Sigmoid colon (tissue), 4 donors: ENCODE data around the gene MC1R.

Experiments
- CTCF ChIP-seq, 4 experiments: fragments of 450-650 bp in 3 of 4; fragments of 200-600 bp in 1 of 4; IDR thresholded peaks; one replicate each; pipeline ENCODE4 v1.5.1; 2016 to 2019; ENCODE audit warnings: antibody characterized with exemption in 4 of 4, mild to moderate bottlenecking in 3 of 4, moderate library complexity in 2 of 4
- EP300 ChIP-seq, 4 donors: sonication (generic); formaldehyde crosslinking; IDR thresholded peaks; one replicate each; pipeline ENCODE4 v1.6.1; 2017; ENCODE audit warnings: antibody characterized with exemption in 4 of 4
- POLR2A ChIP-seq, 2 donors: fragments of 450-650 bp; IDR thresholded peaks; one replicate each; pipeline ENCODE4 v1.6.1; 2016; ENCODE audit warnings: antibody characterized with exemption in 2 of 2, mild to moderate bottlenecking in 2 of 2, moderate library complexity in 2 of 2
- POLR2AphosphoS5 ChIP-seq, 4 donors: sonication (generic); formaldehyde crosslinking; IDR thresholded peaks; one replicate each; pipeline ENCODE4 v1.6.1; 2017; ENCODE audit warnings: antibody characterized with exemption in 4 of 4

- TF ChIP-seq CTCF (IDR thresholded peaks at IDR 0.05) (no peak), POLR2AphosphoS5 (IDR thresholded peaks at IDR 0.05) (no peak), POLR2A (IDR thresholded peaks at IDR 0.05) (no peak), EP300 (IDR thresholded peaks at IDR 0.05) (no peak)
Observed at GRCh38 chr16:89954462-89954861, 35.8 kb downstream of the MC1R start.
